Measurements from ENCODE around the gene MKLN1. TPM values are rescaled to one million over a fixed set of nuclear protein-coding genes. Genes with fewer than 3 reads are reported as not detected.
"Not testable (repeated sequence)": the region's sequence is repeated elsewhere in the genome, so short reads cannot be mapped to it uniquely, and the experiment has no call there.

Gene MKLN1
- polyA plus RNA-seq, 12 donors: 20.4 to 43.8 (median 28.4) TPM; not detected in 1

DNA sequence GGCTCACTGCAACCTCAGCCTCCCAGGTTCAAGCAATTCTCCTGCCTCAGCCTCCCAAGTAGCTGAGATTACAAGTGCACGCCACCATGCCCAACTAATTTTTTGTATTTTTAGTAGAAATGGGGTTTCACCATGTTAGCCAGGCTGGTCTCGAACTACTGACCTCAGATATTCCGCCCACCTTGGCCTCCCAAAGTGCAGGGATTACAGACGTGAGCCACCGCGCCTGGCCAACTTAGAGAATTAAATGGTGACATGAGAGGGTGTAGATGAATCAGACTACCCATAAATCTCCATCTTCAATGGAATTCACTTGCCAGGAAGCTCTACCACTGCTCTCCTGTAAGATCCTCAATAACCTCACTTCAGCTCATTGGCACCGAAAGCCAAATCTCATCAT lies 187.8 kb downstream of the MKLN1 start:
- DNase-seq: not testable (repeated sequence)

DNA sequence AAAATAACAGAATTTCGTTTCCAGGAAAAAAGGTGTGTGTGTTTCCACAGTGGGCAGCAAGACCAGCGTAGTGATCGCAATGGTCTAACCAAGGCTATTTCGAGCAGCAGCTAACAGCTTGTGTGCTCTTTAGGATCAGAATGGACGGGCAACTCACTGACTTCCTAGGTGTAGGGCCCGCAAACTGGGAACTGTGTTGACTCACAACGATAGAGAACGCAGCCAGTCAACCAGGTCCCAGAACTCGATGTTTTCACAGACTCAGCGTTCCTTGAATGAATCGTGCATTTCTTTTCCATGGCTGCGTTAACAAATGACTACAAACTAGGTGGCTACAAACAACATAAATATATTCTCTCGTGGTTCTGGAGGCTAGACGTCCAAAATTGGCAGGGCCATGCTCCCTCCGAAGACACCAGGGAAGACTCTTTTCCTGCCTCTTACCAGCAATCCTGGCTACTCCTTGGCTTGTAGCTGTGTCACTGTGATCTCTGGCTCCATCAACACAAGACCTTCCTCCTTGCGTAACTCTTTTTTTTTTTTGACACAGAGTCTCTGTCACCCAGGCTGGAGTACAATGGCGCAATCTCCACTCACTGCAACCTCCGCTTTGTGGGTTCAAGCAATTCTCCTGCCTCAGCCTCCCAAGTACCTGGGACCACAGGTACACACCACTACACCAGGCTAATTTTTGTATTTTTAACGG lies 189.7 kb downstream of the MKLN1 start:
- DNase-seq: no peak

DNA sequence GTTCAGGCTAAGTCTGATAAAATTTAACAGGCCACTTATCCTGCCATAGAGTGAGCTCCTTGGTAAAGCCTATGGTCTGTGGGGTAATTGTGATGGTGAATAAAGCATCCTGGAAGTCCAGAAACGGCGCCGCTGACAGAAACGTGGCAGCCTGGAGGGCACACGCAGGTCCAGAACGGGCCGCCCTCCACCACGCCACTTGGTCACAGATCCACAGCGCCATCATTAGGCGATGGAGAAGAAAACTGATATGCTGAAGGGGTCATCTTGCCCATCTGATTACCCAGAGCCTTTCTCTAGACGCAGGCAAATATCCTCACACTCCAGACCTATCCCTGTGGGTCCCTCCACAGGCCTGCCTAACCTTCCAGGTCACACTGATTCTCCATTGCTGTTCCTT lies 190.9 kb downstream of the MKLN1 start:
- no peak for DNase-seq

DNA sequence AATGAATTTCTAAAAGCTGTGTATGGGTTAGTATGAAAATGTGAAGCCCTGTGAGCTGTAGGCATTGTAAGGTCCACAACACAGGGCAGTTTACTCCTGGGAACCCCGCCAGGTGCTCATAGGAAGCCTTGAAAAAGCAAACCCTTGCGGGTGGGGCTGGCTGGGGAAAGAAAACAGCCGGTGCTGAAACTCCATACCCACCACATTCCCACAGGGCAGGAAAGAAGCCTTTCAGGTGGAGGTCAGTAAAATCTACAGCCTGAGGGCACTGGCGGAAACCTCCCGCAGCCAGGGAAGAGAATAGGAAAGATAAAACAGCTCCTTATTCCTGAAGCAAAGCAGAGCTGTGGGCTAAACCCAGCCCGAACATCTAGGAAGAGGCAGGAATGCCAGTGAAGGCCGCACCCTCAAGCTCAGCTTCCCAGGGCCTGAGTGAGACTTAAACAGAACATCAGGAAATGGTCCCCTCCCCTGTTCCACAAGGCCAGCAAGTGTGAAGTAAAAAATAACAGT lies 194.0 kb downstream of the MKLN1 start:
- DNase-seq: no peak

DNA sequence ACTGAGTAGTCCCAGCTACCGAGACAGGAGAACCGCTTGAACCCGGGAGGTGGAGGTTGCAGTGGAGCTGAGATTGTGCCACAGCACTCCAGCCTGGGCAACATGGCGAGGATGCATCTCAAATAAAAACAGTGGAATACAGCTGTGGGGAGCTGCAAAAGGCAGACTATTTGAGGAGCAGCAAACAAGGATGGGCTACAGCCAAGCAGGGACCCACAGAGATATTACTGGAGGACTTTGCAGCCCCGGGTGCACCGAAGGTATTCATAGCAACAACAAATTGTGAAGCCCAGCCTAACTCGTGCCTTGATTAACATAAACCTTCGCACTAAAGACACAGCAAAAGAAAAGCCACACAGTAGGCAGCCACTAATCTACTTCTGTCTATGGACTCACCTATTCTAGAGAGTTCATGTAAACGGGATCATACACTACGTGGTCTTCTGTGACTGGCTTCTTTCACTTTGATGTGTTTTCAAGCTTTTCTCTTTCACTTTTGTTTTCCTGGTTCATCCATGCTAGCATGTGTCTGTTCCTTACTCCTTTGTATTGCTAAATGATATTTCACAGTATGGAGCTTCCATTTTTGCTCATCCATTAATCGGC lies 194.8 kb downstream of the MKLN1 start:
- no peak for DNase-seq

DNA sequence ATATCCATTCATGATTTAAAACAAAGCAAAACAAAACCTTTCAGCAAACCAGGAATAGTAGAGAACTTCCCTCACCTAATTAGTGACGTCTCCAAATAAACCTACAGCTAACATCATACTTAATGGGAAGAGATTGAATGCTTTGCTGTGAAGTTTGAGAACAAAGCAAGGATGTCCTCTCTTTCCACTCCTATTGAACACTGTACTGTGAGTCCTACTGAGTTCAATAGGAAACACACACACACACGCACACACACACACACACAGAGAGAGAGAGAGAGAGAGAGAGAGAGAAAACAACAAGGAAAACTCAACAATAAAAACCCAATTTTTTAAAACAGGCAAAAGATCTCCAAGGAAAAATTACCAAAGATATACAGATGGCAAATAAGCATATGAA lies 196.4 kb downstream of the MKLN1 start:
- DNase-seq: no peak

DNA sequence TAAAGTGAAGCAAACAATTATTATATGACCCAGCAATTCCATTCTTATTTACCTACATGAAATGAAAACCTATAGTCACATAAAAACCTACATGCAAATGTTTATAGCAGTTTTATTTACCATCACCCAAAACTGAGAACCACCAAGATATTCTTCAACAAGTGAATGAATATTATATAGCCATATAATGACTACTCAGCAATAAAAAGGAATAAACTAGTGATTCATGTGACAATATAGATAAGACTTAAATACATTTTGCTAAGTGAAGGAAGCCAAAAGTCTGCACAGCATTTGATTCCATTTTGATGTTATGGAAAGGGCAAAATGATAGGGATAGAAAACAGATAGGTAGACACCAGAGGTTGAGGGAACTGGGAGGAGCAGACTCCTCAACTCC lies 197.0 kb downstream of the MKLN1 start:
- no peak for DNase-seq

DNA sequence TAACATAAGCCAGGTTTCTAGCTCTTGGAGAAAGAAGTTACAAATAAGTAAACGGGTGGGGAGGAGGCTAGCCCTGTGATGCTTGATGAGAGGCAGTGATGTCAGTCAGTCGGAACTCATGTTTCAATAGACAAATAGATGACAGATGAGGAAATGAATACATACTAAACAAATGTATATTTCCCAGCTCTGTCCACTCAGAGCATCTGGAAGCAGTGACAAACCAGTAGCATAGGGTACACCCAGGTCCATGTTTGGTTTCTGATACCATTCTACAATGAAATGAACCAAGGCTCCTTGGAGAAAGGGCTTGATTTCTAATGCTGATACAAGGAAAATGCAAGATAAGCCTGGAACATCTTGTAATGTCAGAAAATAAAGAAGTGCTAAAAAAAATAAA lies 198.1 kb downstream of the MKLN1 start:
- no peak for DNase-seq

DNA sequence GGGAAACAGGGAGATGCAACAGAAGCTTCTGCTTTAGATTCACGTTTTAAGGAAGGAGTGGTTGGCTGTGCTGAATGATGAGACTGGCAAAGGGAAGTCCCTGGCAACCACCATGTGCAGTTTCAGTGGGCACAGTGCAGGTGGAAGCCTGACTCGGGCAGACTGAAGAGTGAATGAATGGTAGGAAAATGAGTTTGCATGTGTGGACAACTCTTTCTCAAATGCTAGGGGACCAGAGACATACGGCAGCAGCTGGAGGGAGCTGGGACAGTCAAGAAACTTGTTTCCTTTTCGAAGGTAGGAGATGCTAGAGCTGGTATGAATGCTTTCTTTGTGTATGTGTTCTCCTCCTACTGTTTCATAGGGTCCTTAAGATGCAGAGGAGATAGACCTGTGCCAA lies 199.8 kb downstream of the MKLN1 start:
- DNase-seq: no peak

DNA sequence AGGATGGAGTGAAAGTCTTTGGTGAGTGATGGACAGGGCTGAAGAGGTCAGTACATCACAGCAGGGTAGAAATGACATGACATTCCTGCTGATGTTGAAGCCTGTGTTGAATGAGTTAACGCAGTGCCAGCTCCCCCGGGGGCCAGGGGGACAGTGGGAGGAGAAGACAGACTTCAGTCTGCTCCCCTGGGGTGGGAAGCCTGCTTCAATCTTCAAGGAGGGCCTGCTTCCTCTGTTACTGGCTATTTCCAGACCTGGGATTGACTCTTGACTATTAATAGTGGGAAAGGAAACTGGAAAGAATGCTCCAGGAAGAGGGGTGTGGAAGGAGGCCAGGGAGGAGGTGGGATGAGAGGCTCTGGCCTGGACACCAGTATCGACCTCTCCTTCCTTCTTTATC lies 201.5 kb downstream of the MKLN1 start:
- no peak for DNase-seq

DNA sequence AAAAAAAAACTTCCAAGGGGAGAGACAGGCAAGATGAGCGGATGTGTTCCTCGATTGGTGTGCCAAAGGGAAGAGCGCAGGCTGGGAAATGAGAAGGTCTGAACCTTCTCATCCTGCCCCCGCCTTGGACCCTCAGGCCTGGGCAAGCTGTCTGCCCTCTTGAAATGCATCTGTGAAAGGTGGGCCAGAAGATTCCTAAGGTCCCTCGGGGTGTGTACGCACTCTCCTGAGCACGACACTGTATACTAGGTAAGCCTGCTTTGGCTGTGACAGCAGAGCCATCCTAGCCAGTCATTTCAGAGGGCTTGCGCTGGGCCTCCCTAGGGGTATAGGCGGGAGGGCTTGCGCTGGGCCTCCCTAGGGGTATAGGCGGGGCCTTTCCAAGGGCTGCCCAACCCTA lies 201.9 kb downstream of the MKLN1 start:
- no peak for DNase-seq

DNA sequence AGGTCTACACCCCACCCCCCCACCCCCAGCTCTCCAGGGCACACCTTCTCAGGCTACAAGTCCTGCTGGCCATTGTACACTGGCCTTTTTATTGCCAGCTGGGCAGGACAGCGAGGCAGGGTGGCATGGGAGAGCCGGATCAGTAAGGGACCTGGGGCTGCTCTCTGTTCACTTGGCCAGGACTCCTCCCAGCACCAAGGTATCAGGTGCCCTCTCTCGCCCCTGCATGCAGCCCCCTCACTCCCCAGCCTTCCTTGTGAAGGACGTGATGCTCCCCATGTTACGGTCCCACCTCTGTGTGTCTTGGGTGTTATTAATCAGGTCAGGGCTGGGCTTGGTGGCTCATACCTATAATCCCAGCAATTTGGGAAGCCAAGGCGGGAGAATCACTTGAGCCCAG lies 202.5 kb downstream of the MKLN1 start:
- DNase-seq: no peak

DNA sequence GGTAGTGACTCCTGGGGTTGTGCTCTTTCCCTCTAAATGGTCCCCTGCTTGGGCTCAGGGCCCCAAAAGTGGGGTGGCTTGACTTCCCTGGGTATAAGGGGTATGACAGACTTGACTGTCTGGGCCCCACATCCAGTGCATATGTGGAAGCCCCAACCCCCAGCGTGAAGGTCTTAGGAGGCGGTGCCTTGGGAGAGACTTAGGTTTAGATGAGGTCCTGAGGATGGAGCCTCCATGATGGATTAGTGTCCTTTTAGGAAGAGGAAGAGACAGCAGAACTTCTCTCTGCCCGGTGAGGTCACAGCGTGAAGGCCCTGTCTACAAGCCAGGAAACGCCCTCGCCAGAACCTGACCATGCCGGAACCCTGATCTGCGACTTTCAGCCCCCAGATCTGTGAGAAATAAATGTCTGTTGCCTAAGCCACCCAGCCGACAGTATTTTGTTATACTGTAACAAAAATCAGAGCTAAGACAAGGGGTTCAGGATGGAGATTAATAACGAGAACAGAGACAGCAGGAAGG lies 205.0 kb downstream of the MKLN1 start:
- no peak for DNase-seq

DNA sequence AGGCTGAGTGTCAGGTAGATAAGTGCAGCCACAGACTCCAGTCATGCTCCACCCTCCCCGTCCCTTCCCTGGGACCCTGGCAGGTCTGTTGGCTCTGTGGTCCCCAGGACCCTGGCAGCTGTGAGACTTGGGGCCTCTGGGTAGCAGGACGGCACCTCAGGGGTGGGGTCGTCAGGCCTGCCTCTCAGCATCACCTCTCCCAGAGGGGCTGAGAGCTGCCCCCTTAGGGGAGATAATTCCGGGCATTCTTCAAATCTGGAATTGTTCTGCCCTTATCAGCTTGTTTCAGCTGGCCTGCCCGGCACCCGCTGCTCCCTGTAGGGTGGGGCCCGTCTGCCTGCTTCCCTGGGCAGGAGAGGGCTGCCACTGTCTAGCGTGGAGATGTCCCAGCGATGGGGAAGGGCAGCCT lies 205.5 kb downstream of the MKLN1 start:
- DNase-seq: no peak

DNA sequence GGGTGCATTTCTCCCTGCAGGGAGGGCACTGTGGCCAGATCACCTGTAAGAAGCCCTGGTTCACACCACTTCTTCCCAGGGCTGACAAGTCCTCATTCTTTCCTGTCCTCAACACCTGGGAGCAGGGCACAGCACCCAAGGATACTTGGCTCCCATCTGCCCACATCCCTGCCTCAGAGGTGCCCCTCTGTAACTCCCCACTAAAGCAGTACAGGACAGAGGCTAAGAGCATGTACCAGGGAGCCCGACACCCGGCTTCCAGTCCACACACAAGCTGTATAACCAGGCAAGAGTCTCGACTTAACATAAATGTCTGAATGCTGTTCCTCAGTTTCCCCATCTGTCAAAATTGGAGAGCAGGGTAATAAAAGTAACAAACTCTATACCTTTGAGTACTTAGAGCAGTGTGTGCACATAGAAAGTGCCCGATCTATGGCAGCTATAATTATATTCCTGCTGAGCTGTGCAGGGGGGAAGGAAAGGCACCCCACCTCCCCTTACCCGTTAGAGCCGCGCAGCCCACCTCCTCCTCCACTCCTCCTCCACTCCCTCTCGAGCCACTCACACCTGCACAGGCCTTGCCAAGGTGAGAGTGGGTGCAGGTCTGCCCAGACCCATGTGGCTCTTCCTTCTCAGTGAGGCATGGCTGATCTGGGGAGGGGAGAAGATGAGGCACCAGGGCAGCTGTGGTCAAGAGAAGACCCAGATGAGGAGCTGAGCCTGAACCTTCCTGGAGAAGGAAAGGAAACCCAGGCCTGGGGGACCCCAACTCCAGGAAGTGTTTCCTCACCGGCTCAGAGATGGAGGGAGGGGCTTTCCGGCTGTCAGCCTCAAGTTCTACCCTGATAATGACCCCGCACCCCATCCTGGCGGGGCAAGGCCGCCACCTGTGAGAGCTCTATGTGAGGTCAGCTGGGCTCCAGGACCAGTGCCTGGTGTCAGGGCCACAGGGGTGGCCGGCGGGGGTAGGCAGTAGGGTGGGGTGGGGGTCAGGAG lies 206.2 kb downstream of the MKLN1 start:
- DNase-seq: no peak

DNA sequence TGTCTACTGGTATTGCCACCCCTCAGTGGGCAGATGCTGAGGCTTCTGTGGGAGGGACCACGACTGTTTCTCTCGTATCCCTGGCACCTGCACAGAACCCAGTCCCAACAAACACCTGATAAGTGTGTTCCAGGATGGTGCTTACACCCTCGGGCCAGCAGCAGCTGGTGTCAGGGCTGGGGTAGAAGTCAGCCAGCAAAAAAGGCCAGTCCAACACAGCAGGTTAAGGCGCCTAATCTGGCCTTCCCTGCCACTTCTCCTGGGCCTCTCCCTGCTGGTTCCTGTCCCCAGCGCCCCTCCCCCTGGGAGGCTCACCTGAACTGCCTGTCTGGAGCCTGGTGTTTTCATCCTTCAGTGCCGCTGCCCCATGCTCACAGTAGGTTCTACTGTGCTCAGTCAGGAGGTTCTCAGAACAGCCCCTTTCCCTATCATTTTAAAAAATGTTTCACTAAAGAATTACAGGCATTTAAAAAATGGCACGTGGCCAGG lies 208.7 kb downstream of the MKLN1 start:
- no peak for DNase-seq

DNA sequence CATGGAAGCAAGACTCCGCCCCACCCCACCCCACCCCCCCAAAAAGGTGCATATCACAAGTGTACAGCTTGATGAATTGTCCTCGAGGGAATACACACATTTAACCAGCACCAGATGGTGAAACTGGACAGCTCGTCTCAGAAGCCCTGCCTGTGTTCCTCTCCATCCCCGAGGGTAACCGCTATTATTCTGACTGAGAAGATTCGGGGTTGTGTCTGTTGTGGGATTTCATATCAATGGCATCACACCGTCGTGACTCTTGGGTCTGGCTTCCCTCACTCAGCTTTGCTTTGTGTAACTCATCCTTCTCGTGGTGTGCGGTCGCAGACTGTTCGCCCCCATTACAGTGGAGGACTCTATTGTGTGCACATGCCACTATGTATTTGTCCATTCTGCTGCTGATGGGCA lies 209.9 kb downstream of the MKLN1 start:
- DNase-seq: no peak

DNA sequence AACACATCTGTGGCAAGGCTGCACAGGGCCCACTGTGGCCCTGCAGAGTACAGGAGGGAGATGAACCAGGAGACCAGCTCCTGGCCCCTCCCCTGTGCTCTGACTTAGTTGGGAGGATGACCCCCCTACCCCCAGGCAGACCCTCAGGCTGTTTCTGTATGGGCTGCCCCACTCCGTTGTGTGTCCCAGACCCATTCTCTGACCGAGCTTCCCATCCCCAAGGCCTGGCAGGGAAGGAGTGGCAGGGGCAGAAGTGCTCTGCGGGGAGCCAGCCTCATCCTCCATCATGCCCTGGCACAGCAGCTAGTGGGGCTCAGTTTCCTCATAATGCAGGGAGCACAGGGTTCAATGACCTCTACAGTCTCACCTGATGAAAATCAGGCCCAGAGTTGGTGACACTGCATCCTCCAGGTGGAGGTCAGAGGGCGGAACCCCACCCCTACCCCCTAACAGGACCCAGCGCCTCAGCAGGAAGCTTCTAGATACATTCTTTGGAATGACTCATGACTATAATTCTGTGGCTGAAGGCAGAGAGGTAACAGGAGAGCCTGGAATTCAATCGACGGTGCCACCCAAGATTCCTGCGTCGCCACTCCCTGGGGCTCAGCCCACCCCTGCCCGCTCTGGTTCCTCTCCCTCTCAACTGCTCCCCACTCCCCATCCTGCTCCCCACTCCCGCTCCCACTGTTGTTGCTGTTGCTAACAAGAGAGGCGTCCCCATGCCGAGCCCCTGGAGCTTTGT lies 210.6 kb downstream of the MKLN1 start:
- DNase-seq: no peak

DNA sequence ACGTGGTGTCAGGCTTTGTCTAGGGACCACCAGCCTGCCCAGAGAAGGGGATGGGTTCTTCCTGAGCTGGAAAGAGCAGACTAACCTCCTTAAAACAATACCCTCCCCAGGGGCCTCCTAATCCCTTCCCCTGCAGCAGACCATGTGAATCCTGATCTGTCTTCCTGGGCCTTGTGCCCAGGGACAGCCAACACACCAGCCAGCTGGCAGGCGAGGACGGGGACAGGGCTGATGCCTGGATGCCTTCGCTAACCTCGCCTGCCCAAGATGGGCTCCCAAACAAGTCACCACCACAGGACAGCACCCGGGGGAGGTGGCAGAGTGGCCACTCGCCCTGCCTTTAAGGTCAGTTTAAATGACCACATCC lies 211.1 kb downstream of the MKLN1 start:
- no peak for DNase-seq

DNA sequence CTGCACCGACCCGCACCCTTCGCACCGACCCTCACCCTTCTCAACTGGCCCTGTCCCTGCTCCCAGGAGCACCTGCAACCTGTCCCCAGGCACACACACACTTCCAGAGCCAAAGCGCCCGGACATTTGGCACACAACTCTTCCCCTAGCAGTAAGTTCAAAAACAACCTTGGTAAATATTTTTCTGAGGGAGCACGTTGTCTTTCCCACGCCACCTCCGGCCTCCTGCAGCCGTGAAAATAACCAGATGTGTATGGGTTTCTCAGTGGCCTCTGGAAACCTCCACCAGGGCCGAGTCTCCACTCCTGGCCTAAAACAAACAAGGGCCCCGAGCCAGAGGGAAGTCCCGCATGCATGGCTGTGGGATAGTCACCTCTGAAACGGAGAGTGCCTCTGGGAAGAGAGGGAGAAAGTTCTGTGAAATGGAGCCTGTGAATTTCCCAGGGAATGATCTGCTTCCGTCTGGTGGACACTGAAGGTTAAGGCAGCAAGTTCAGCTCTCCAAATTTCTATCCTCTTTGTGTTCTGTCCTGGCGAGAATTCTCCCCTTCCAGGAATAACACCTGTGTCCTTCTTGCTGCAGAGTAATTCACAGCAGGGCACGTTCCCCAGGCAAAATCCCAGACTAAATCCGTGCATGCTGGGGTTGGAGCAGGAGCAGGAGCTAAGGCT lies 213.0 kb downstream of the MKLN1 start:
- DNase-seq: no peak

DNA sequence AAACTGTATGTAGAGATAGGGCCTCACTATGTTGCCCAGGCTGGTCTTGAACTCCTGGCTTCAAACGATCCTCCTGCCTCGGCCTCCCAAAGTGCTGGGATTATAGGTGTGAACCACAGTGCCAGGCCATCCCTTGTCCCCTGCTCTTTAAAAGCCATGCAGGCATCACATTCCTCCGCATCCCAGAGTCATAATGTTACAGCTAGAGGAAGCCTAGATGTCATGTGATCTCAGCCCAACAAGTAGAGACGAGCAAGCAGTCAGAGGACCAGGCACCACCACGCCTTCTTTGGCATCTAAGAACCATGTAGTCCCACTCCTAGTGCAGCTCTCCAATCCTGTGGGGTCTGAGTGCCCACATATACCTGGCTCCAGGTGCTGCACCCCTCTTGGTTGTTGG lies 215.6 kb downstream of the MKLN1 start:
- DNase-seq: no peak
